SK-N-SH (cell line): ENCODE measurements around the gene P2RY11. TPM values are rescaled to one million over a fixed set of nuclear protein-coding genes. Genes with fewer than 3 reads are reported as not detected.

Experiments used
- CTCF ChIA-PET: fragments of 300-600, 350-600 bp; formaldehyde crosslinking; extraction: SDS; loops from one replicate; lab custom pipeline; 2021; lab: Yijun Ruan, JAX
- POLR2A ChIA-PET: fragments of 350-600 bp; sonication (Branson Sonifier 250); formaldehyde crosslinking; extraction: SDS; loops from one replicate; lab custom pipeline; 2020; ENCODE audit warnings: antibody characterized with exemption, inconsistent platforms; lab: Yijun Ruan, JAX
- DNase-seq: peaks from one replicate; pipeline ENCODE4 v3.0.0; 2012
- H2AFZ ChIP-seq: fragments of 200-600 bp; sonication (generic); 2 replicates; pipeline ENCODE4 v1.8.1; 2016; ENCODE audit warnings: antibody characterized with exemption, mild to moderate bottlenecking, low read depth
- H3F3A ChIP-seq: fragments of 200-600 bp; sonication (generic); replicated peaks from 2 replicates; pipeline ENCODE3; 2016; ENCODE audit warnings: antibody characterized with exemption, mild to moderate bottlenecking; ENCODE audit not compliant: insufficient read depth
- H3K27ac ChIP-seq, 2 experiments: fragments of 200-500 bp in 1 of 2; fragments of 200-600 bp in 1 of 2; sonication (Bioruptor generic) in 1 of 2; sonication (generic), shearing (Covaris generic) in 1 of 2; 2 replicates each; pipeline versions ENCODE4 v1.5.1 to v1.6.1; 2014 to 2016; ENCODE audit warnings: low read depth in 2 of 2, inconsistent platforms in 1 of 2, low read length in 1 of 2, mild to moderate bottlenecking in 1 of 2, mixed read lengths in 1 of 2
- H3K27me3 ChIP-seq: fragments of 200-600 bp; sonication (generic), shearing (Covaris generic); 2 replicates; pipeline ENCODE4 v1.6.1; 2016; ENCODE audit warnings: mixed run types; ENCODE audit not compliant: insufficient read depth
- H3K36me3 ChIP-seq, 2 experiments: fragments of 200-500 bp in 1 of 2; fragments of 200-600 bp in 1 of 2; sonication (Bioruptor generic) in 1 of 2; sonication (generic) in 1 of 2; replicated peaks in 1 of 2; 2 replicates each; pipeline versions ENCODE3 to v1.5.1; 2014 to 2016; ENCODE audit warnings: low read length in 1 of 2, mild to moderate bottlenecking in 1 of 2; ENCODE audit not compliant: insufficient read depth in 2 of 2, control insufficient read depth in 1 of 2
- H3K4me1 ChIP-seq, 2 experiments: fragments of 200-500 bp in 1 of 2; fragments of 200-600 bp in 1 of 2; sonication (Bioruptor generic) in 1 of 2; sonication (generic), shearing (Covaris generic) in 1 of 2; 2 replicates each; pipeline versions ENCODE4 v1.5.1 to v1.6.1; 2014 to 2016; ENCODE audit warnings: low read depth in 1 of 2, low read length in 1 of 2, mixed run types in 1 of 2; ENCODE audit not compliant: insufficient read depth in 2 of 2, control insufficient read depth in 1 of 2
- H3K4me2 ChIP-seq: fragments of 200-600 bp; sonication (generic), shearing (Covaris generic); 2 replicates; pipeline ENCODE4 v1.6.1; 2017; ENCODE audit warnings: mixed run types
- H3K4me3 ChIP-seq, 2 experiments: fragments of 200-500 bp in 1 of 2; fragments of 200-600 bp in 1 of 2; sonication (Bioruptor generic) in 1 of 2; sonication (generic), shearing (Covaris generic) in 1 of 2; 2 replicates each; pipeline versions ENCODE4 v1.5.1 to v1.8.1; 2014 to 2016; ENCODE audit warnings: low read depth in 2 of 2, inconsistent platforms in 1 of 2, low read length in 1 of 2, mild to moderate bottlenecking in 1 of 2, mixed read lengths in 1 of 2, moderate library complexity in 1 of 2
- H3K79me2 ChIP-seq: fragments of 200-600 bp; sonication (generic); 2 replicates; pipeline ENCODE4 v1.8.1; 2017; ENCODE audit warnings: mild to moderate bottlenecking; ENCODE audit not compliant: insufficient read depth
- H3K9ac ChIP-seq: fragments of 200-600 bp; sonication (generic); 2 replicates; pipeline ENCODE4 v1.6.1; 2017; ENCODE audit warnings: mixed run types
- H3K9me2 ChIP-seq: fragments of 200-600 bp; sonication (generic); 2 replicates; pipeline ENCODE4 v1.6.1; 2017; ENCODE audit warnings: mixed run types
- H3K9me3 ChIP-seq: fragments of 200-600 bp; sonication (generic); 2 replicates; pipeline ENCODE4 v1.6.1; 2017; ENCODE audit warnings: mixed run types, mild to moderate bottlenecking, moderate library complexity
- H4K20me1 ChIP-seq: fragments of 200-600 bp; sonication (generic); 2 replicates; pipeline ENCODE4 v1.6.1; 2017; ENCODE audit warnings: mild to moderate bottlenecking, mixed run types; ENCODE audit not compliant: insufficient read depth
- CHD2 ChIP-seq: fragments of 150-350 bp; IDR thresholded peaks from 2 replicates; pipeline ENCODE4 v1.6.1; 2018; ENCODE audit warnings: low read length; ENCODE audit not compliant: partially characterized antibody
- CTCF ChIP-seq: fragments of 200-600 bp; sonication (generic); IDR thresholded peaks from 2 replicates; pipeline ENCODE4 v1.6.1; 2017; ENCODE audit warnings: antibody characterized with exemption, mild to moderate bottlenecking, moderate library complexity
- EZH2phosphoT487 ChIP-seq: fragments of 200-600 bp; sonication (generic); IDR thresholded peaks from 2 replicates; pipeline ENCODE4 v1.6.1; 2017; ENCODE audit warnings: low read depth, mixed run types, mild to moderate bottlenecking, antibody characterized with exemption, moderate library complexity, borderline replicate concordance
- FOSL2 ChIP-seq: IDR thresholded peaks from 2 replicates; pipeline ENCODE4 v1.4.0; 2012; ENCODE audit warnings: low read depth, mild to moderate bottlenecking, moderate library complexity, borderline replicate concordance
- JUND ChIP-seq: IDR thresholded peaks from 2 replicates; pipeline ENCODE4 v1.4.0; 2012
- NFIC ChIP-seq: IDR thresholded peaks from 2 replicates; pipeline ENCODE4 v1.4.0; 2012; ENCODE audit warnings: borderline replicate concordance
- NRF1 ChIP-seq: IDR thresholded peaks from 2 replicates; pipeline ENCODE4 v1.6.1; 2012; ENCODE audit warnings: low read depth, mild to moderate bottlenecking, low read length
- RCOR1 ChIP-seq: fragments of 150-350 bp; IDR thresholded peaks from 2 replicates; pipeline ENCODE4 v1.6.1; 2017; ENCODE audit warnings: antibody characterized with exemption, low read length
- RXRA ChIP-seq: IDR thresholded peaks from 2 replicates; pipeline ENCODE4 v1.4.0; 2012; ENCODE audit warnings: low read depth, mild to moderate bottlenecking, borderline replicate concordance
- SIN3A ChIP-seq: IDR thresholded peaks from 2 replicates; pipeline ENCODE4 v1.6.1; 2012; ENCODE audit warnings: low read depth, mild to moderate bottlenecking, low read length, moderate library complexity, borderline replicate concordance
- TCF12 ChIP-seq: IDR thresholded peaks from 2 replicates; pipeline ENCODE4 v1.4.0; 2012
- TEAD4 ChIP-seq: IDR thresholded peaks from 2 replicates; pipeline ENCODE4 v1.4.0; 2012; ENCODE audit warnings: mild to moderate bottlenecking, borderline replicate concordance; ENCODE audit not compliant: insufficient read depth
- USF1 ChIP-seq: IDR thresholded peaks from 2 replicates; pipeline ENCODE4 v1.4.0; 2012; ENCODE audit warnings: low read depth, borderline replicate concordance
- YY1 ChIP-seq: IDR thresholded peaks from 2 replicates; pipeline ENCODE4 v1.4.0; 2012; ENCODE audit warnings: low read depth, mild to moderate bottlenecking
- WGBS: methylation state at CpG from one replicate; pipeline ENCODE4 v1.1.6; 2017; ENCODE audit warnings: low lambda C conversion rate; 5-methylcytosine and 5-hydroxymethylcytosine counted together
- polyA plus RNA-seq, 3 experiments: library from polyadenylated mRNA; depleted of rRNA; stranded (reverse); fragments of >200 nt; gene quantifications; 2 replicates each; pipeline ENCODE4 v1.2.3, GENCODE V29; 2012
- TF ChIP-seq, protein P1 (sequence below): fragments of 150-350 bp; IDR thresholded peaks from 2 replicates; pipeline ENCODE4 v1.6.1; 2016; ENCODE audit warnings: mild to moderate bottlenecking, low read depth, low read length

P2RY11 gene
- polyA plus RNA-seq, 1 of the 3 experiments (the other 2 are of a cell fraction), result 6.8 TPM

DNA sequence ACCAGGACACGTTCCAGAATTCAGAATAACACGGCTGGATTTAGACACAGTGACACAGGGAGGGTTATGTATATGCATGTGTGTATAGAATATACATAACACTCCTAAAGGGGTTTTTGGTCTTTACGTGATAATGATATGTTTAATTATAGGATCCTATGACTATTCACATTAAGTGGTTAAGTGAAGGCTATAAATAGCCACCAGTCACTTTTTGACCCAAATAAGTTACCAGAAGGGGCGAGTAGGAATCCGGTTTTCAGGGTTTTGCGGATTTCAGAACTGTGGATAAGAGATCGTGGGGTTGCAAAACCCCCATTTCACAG, 15.9 kb upstream of the P2RY11 start:
- Histone ChIP-seq H3F3A (peaks cover 4% of the 10 kb centered on the region), H3K36me3 (peaks cover 0 to 5% of the 10 kb centered on the region in 2 experiments), H3K4me2 (peak overlapping the region; percentile 86; the same call in 1 of the 2 replicates), H2AFZ (peak overlapping the region; percentile 67; the same call in 1 of the 2 replicates), H3K9ac (no peak overlapping the region), H3K27ac (peak overlapping the region; percentile 35 to 48; a peak in 3 of 4 replicates), H3K4me1 (peaks cover 0 to 7% of the 10 kb centered on the region in 2 experiments; a peak in 1 of 4 replicates), H3K4me3 (peak overlapping the region; percentile 32 to 52; a peak in 3 of 4 replicates), H3K9me2 (no peaks in the 10 kb centered on the region), H3K27me3 (no peaks in the 10 kb centered on the region), H3K9me3 (no peaks in the 10 kb centered on the region), H4K20me1 (no peaks in the 10 kb centered on the region), H3K79me2 (no peaks in the 10 kb centered on the region)
- no peak for TF ChIP-seq SIN3A
- TF ChIP-seq, protein P1, sequence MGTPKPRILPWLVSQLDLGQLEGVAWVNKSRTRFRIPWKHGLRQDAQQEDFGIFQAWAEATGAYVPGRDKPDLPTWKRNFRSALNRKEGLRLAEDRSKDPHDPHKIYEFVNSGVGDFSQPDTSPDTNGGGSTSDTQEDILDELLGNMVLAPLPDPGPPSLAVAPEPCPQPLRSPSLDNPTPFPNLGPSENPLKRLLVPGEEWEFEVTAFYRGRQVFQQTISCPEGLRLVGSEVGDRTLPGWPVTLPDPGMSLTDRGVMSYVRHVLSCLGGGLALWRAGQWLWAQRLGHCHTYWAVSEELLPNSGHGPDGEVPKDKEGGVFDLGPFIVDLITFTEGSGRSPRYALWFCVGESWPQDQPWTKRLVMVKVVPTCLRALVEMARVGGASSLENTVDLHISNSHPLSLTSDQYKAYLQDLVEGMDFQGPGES, result no peak
- TF ChIP-seq NRF1, result no peak
- no peak for TF ChIP-seq JUND
- TF ChIP-seq TCF12, result no peak
- no peak for TF ChIP-seq FOSL2
- no peak for TF ChIP-seq USF1
- no peak for TF ChIP-seq RCOR1
- TF ChIP-seq TEAD4, result no peak
- no peak for TF ChIP-seq EZH2phosphoT487
- TF ChIP-seq NFIC, result no peak
- TF ChIP-seq YY1, result no peak
- no peak for TF ChIP-seq CHD2
- TF ChIP-seq CTCF, result no peak
- no peak for TF ChIP-seq RXRA
- WGBS, result 31% methylated on average over 6 of the region's 7 CpGs
- DNase-seq, result no peak
- ChIA-PET POLR2A (interaction anchor here (0.7 to 1.9 kb wide), 8 partner anchors 9 to 99 kb away, joined by 3 to 21 read pairs (median 4); partner anchors contain the start of genes DNMT1, P2RY11 and PPAN), CTCF (interaction anchor here (1.4 to 5.2 kb wide), 4 partner anchors 10 to 165 kb away, joined by 4 to 38 read pairs (median 12); partner anchors contain the start of gene PPAN)
